Panc1 (cell line): ENCODE data around the gene CD34. TPM values are rescaled to one million over a fixed set of nuclear protein-coding genes. Genes with fewer than 3 reads are reported as not detected.

Experiments
- ATAC-seq: fragments of 200-7000 bp; cut with Tn5 transposase; 2 replicates; pipeline ENCODE4 v1.9.1; 2020; ENCODE audit warnings: mild to moderate bottlenecking, moderate library complexity
- BruUV-seq: library from RNA; stranded (reverse); fragments of 400-500 nt; replicated peaks from 2 replicates; lab custom pipeline; 2021; lab: Mats Ljungman, UMichigan
- CTCF ChIA-PET: fragments of 300-600 bp; sonication (Branson Sonifier 250); formaldehyde crosslinking; loops from one replicate; lab custom pipeline; 2022; ENCODE audit warnings: antibody characterized with exemption; lab: Charles Lee
- POLR2A ChIA-PET: fragments of 300-600 bp; sonication (Branson Sonifier 250); formaldehyde crosslinking; loops from one replicate; lab custom pipeline; 2022; ENCODE audit warnings: antibody characterized with exemption; lab: Charles Lee
- DNase-seq: peaks from one replicate; pipeline ENCODE4 v3.0.0-alpha.2; 2010; ENCODE audit warnings: low read depth, low spot score
- H3K27ac ChIP-seq: 2 replicates; pipeline ENCODE4 v1.5.1; 2011; ENCODE audit warnings: mild to moderate bottlenecking, low read length, inconsistent platforms
- H3K27me3 ChIP-seq: fragments of 200-500 bp; sonication (Bioruptor generic); 2 replicates; pipeline ENCODE4 v1.6.0; 2014; ENCODE audit warnings: low read length, inconsistent platforms; ENCODE audit not compliant: control insufficient read depth, insufficient read depth
- H3K36me3 ChIP-seq: fragments of 200-500 bp; sonication (Bioruptor generic); 2 replicates; pipeline ENCODE4 v1.5.1; 2014; ENCODE audit warnings: inconsistent platforms, mild to moderate bottlenecking, low read length, moderate library complexity; ENCODE audit not compliant: control insufficient read depth, insufficient read depth
- H3K4me1 ChIP-seq: 2 replicates; pipeline ENCODE4 v1.5.1; 2011; ENCODE audit warnings: inconsistent platforms, mild to moderate bottlenecking, low read length, moderate library complexity; ENCODE audit not compliant: control insufficient read depth, insufficient read depth
- H3K4me3 ChIP-seq, 2 experiments: 2 replicates each; pipeline ENCODE4 v1.5.1; 2011 to 2012; ENCODE audit warnings: low read depth in 2 of 2, low read length in 2 of 2, mild to moderate bottlenecking in 2 of 2, inconsistent platforms in 1 of 2, moderate library complexity in 1 of 2
- H3K9me3 ChIP-seq: fragments of 200-500 bp; sonication (Bioruptor generic); 2 replicates; pipeline ENCODE4 v1.5.1; 2014; ENCODE audit warnings: low read depth, mild to moderate bottlenecking, inconsistent platforms, low read length, moderate library complexity; ENCODE audit not compliant: control insufficient read depth, insufficient read depth
- CTCF ChIP-seq: fragments of 450-650 bp; IDR thresholded peaks from 2 replicates; pipeline ENCODE4 v1.5.1; 2017; ENCODE audit warnings: mild to moderate bottlenecking
- POLR2AphosphoS5 ChIP-seq: IDR thresholded peaks from 2 replicates; pipeline ENCODE4 v1.6.1; 2012; ENCODE audit warnings: mild to moderate bottlenecking, low read depth, low read length, moderate library complexity
- REST ChIP-seq, 2 experiments: IDR thresholded peaks; 2 replicates each; pipeline ENCODE4 v1.6.1; 2011 to 2012; ENCODE audit warnings: low read depth in 2 of 2, control low read depth in 1 of 2, low read length in 1 of 2, mild to moderate bottlenecking in 1 of 2, moderate library complexity in 1 of 2; ENCODE audit not compliant: insufficient read depth in 1 of 2
- SIN3A ChIP-seq: IDR thresholded peaks from 2 replicates; pipeline ENCODE4 v1.6.1; 2012; ENCODE audit warnings: low read depth, mild to moderate bottlenecking, low read length, moderate library complexity, borderline replicate concordance; ENCODE audit not compliant: insufficient read depth
- TCF7L2 ChIP-seq: IDR thresholded peaks from 2 replicates; pipeline ENCODE4 v1.6.1; 2011; ENCODE audit warnings: mild to moderate bottlenecking, low read depth, low read length, inconsistent platforms
- in situ Hi-C: cut with HindIII; loops from 2 replicates; pipeline ENCODE4 v1.10.0; 2016; ENCODE audit warnings: low sequenced_read_pairs, low pct_unique_long_range_greater_than_20kb
- intact Hi-C: fragments of 100-400 bp; cut with micrococcal nuclease; formaldehyde crosslinking; loops from one replicate; pipeline ENCODE4 v1.10.0; 2022; ENCODE audit not compliant: unreplicated experiment
- total RNA-seq: library from RNA; stranded (reverse); gene quantifications from one replicate; pipeline ENCODE4 v1.2.1, GENCODE V29; 2021; ENCODE audit not compliant: unreplicated experiment

CD34 gene
- total RNA-seq, 1 experiment from 2014 or later = 0.15 TPM

GRCh38 chr1:207886227-207886626 lies 24.7 kb downstream of the CD34 start:
- CTCF ChIA-PET = interaction anchor here (0.9 to 2.0 kb wide), 2 partner anchors 77 to 359 kb away, joined by 3 to 25 read pairs; no protein-coding TSS in a partner anchor
- DNase-seq (no peak), ATAC-seq (no peak)
- no peak overlapping the region for H3K27ac ChIP-seq
- intact Hi-C loops = no loop called here
- H3K4me3 ChIP-seq = no peak overlapping the region
- no TSS peak for BruUV-seq
- no peaks in the 10 kb centered on the region for H3K36me3 ChIP-seq
- H3K27me3 ChIP-seq = no peaks in the 10 kb centered on the region; the same call in 1 of the 2 replicates
- in situ Hi-C loops = no loop called here
- no peaks in the 10 kb centered on the region for H3K9me3 ChIP-seq
- no peaks in the 10 kb centered on the region for H3K4me1 ChIP-seq
- TF ChIP-seq CTCF (no peak), SIN3A (no peak), TCF7L2 (no peak), REST (IDR thresholded peaks at IDR 0.05; ENCODE audit: insufficient read depth in 1 of 2, low read depth in 2 of 2, low read length in 1 of 2) (no peak), POLR2AphosphoS5 (no peak)
- POLR2A ChIA-PET = no interaction called here

GRCh38 chr1:207885129-207886032 lies 25.5 kb downstream of the CD34 start:
- BruUV-seq = no TSS peak
- CTCF ChIA-PET = interaction anchor here (0.7 to 2.0 kb wide), 12 partner anchors 10 to 360 kb away, joined by 3 to 25 read pairs (median 4); no protein-coding TSS in a partner anchor

More at GRCh38 chr1:207885129-207886032, 25.5 kb downstream of the CD34 start:
- intact Hi-C loops = loop anchor here (1.0 kb wide), 1 partner anchor 78 kb away; no protein-coding TSS in a partner anchor
- no peak overlapping the region for H3K27ac ChIP-seq
- no peaks in the 10 kb centered on the region; the same call in 1 of the 2 replicates for H3K27me3 ChIP-seq
- POLR2A ChIA-PET = no interaction called here
- peak; percentile 43 for DNase-seq
- H3K4me1 ChIP-seq = no peaks in the 10 kb centered on the region
- in situ Hi-C loops = no loop called here
- no peaks in the 10 kb centered on the region for H3K36me3 ChIP-seq
- no peaks in the 10 kb centered on the region for H3K9me3 ChIP-seq
- H3K4me3 ChIP-seq = no peak overlapping the region
- no peak for TF ChIP-seq REST (IDR thresholded peaks at IDR 0.05; ENCODE audit: insufficient read depth in 1 of 2, low read depth in 2 of 2, low read length in 1 of 2)
- no peak for TF ChIP-seq SIN3A
- TF ChIP-seq CTCF = peak; percentile 95
- ATAC-seq = peak; percentile 97
